HepG2 (cell line): Measurements from ENCODE around the gene ARTN. TPM values are rescaled to one million over a fixed set of nuclear protein-coding genes. Genes with fewer than 3 reads are reported as not detected.
A peak's percentile ranks its signal among the peaks of the same experiment; 100 is the strongest.

Experiments
- ATAC-seq: fragments of 200-7000 bp; cut with Tn5 transposase; 3 replicates; pipeline ENCODE4 v1.9.1; 2020; ENCODE audit warnings: mild to moderate bottlenecking, moderate library complexity
- BruUV-seq: library from RNA; stranded (reverse); fragments of 400-500 nt; replicated peaks from 2 replicates; lab custom pipeline; 2021; lab: Mats Ljungman, UMichigan
- CTCF ChIA-PET: fragments of 300-600 bp; formaldehyde crosslinking; extraction: SDS; loops from one replicate; lab custom pipeline; 2021; ENCODE audit warnings: low total read pairs, inconsistent platforms, low intra/inter-chr PET ratio; lab: Yijun Ruan, JAX
- POLR2A ChIA-PET: fragments of 350-600 bp; sonication (Branson Sonifier 250); formaldehyde crosslinking; loops from one replicate; lab custom pipeline; 2020; ENCODE audit warnings: antibody characterized with exemption, inconsistent platforms; lab: Yijun Ruan, JAX
- DNase-seq: peaks from one replicate; pipeline ENCODE4 v3.0.0-alpha.2; 2015; ENCODE audit warnings: low spot score
- FAIRE-seq: peaks from 3 replicates; lab custom pipeline; 2011; peaks lifted over from hg19 to GRCh38; lab: Jason Lieb, UNC
- H2AFZ ChIP-seq: one replicate; pipeline ENCODE4 v1.6.1; 2011; ENCODE audit warnings: low read length, inconsistent platforms
- H3K27ac ChIP-seq: fragments of 300-600 bp; 3 replicates; pipeline ENCODE4 v1.8.0; 2011; ENCODE audit warnings: mixed run types, mild to moderate bottlenecking, mixed read lengths, low read length, inconsistent platforms; ENCODE audit not compliant: insufficient read depth; ENCODE audit errors: extremely low read length
- H3K27me3 ChIP-seq, 2 experiments: fragments of 200-600 bp in 1 of 2; 2 replicates in 1 of 2; 3 replicates in 1 of 2; pipeline versions ENCODE4 v1.6.0 to v1.8.0; 2011; ENCODE audit warnings: low read length in 2 of 2, mild to moderate bottlenecking in 2 of 2, moderate library complexity in 2 of 2, inconsistent platforms in 1 of 2; ENCODE audit not compliant: insufficient read depth in 2 of 2, control insufficient read depth in 1 of 2
- H3K36me3 ChIP-seq, 2 experiments: fragments of 200-600 bp in 1 of 2; replicated peaks in 1 of 2; 2 replicates in 1 of 2; 3 replicates in 1 of 2; pipeline versions ENCODE4 v1.5.1 to v1.8.0; 2011; ENCODE audit warnings: low read length in 2 of 2, inconsistent platforms in 1 of 2; ENCODE audit not compliant: insufficient read depth in 2 of 2, control insufficient read depth in 1 of 2
- H3K4me1 ChIP-seq: 2 replicates; pipeline ENCODE4 v1.5.1; 2012; ENCODE audit warnings: low read length, inconsistent platforms; ENCODE audit not compliant: insufficient read depth
- H3K4me2 ChIP-seq: 2 replicates; pipeline ENCODE4 v1.6.0; 2011; ENCODE audit warnings: low read depth, low read length, inconsistent platforms
- H3K4me3 ChIP-seq, 3 experiments: fragments of 200-600 bp in 1 of 3; sonication (generic), shearing (Covaris generic) in 1 of 3; replicated peaks in 1 of 3; 2 replicates each; pipeline ENCODE4 v1.5.1; 2011 to 2016; ENCODE audit warnings: low read length in 3 of 3, inconsistent platforms in 2 of 3, low read depth in 2 of 3, mild to moderate bottlenecking in 2 of 3, control low read depth in 1 of 3, mixed read lengths in 1 of 3; ENCODE audit not compliant: insufficient read depth in 1 of 3
- H3K79me2 ChIP-seq: one replicate; pipeline ENCODE4 v1.6.1; 2011; ENCODE audit warnings: low read length, inconsistent platforms; ENCODE audit not compliant: insufficient read depth
- H3K9ac ChIP-seq: 2 replicates; pipeline ENCODE4 v1.6.0; 2011; ENCODE audit warnings: mild to moderate bottlenecking, low read depth, low read length, inconsistent platforms; ENCODE audit not compliant: insufficient read depth
- H3K9me3 ChIP-seq: 2 replicates; pipeline ENCODE4 v1.5.1; 2012; ENCODE audit warnings: mild to moderate bottlenecking, low read length
- H4K20me1 ChIP-seq: 2 replicates; pipeline ENCODE4 v1.6.0; 2011; ENCODE audit warnings: inconsistent platforms, mild to moderate bottlenecking, low read length, moderate library complexity; ENCODE audit not compliant: insufficient read depth
- CAMTA2 ChIP-seq: sonication (generic); formaldehyde crosslinking; IDR thresholded peaks from 2 replicates; pipeline ENCODE4 v1.4.0; 2020; ENCODE audit warnings: mild to moderate bottlenecking, missing genetic modification reagents, borderline replicate concordance
- NCOA1 ChIP-seq: sonication (generic); formaldehyde crosslinking; IDR thresholded peaks from 2 replicates; pipeline ENCODE4 v1.9.0; 2021; ENCODE audit warnings: missing genetic modification reagents
- PITX1 ChIP-seq: sonication (generic); formaldehyde crosslinking; IDR thresholded peaks from 2 replicates; pipeline ENCODE4 v1.5.1; 2020; ENCODE audit warnings: mild to moderate bottlenecking, missing genetic modification reagents
- SMYD3 ChIP-seq: sonication (generic); formaldehyde crosslinking; IDR thresholded peaks from 2 replicates; pipeline ENCODE4 v1.8.1; 2023; ENCODE audit warnings: mild to moderate bottlenecking, missing genetic modification reagents
- TBL1XR1 ChIP-seq: fragments of 150-350 bp; IDR thresholded peaks from 2 replicates; pipeline ENCODE4 v1.6.1; 2014; ENCODE audit warnings: borderline replicate concordance, low read length; ENCODE audit not compliant: partially characterized antibody
- TCF7 ChIP-seq: sonication (generic); IDR thresholded peaks from 2 replicates; pipeline ENCODE4 v1.6.1; 2016; ENCODE audit warnings: antibody characterized with exemption, low read depth
- ZEB1 ChIP-seq: IDR thresholded peaks from 2 replicates; pipeline ENCODE4 v1.6.1; 2012; ENCODE audit warnings: mild to moderate bottlenecking, low read depth, inconsistent platforms; ENCODE audit not compliant: insufficient replicate concordance
- ZNF225 ChIP-seq: sonication (generic); formaldehyde crosslinking; IDR thresholded peaks from 2 replicates; pipeline ENCODE4 v1.4.0; 2020; ENCODE audit warnings: mild to moderate bottlenecking, missing genetic modification reagents
- ZNF235 ChIP-seq: sonication (generic); formaldehyde crosslinking; IDR thresholded peaks from 2 replicates; pipeline ENCODE4 v1.8.1; 2023; ENCODE audit warnings: mild to moderate bottlenecking, missing genetic modification reagents, borderline replicate concordance
- ZNF264 ChIP-seq: sonication (generic); formaldehyde crosslinking; IDR thresholded peaks from 2 replicates; pipeline ENCODE4 v1.4.0; 2020; ENCODE audit warnings: missing genetic modification reagents
- ZNF33B ChIP-seq: sonication (generic); formaldehyde crosslinking; IDR thresholded peaks from 2 replicates; pipeline ENCODE4 v1.5.1; 2020; ENCODE audit warnings: mild to moderate bottlenecking, missing genetic modification reagents
- ZNF550 ChIP-seq: sonication (generic); formaldehyde crosslinking; IDR thresholded peaks from 2 replicates; pipeline ENCODE4 v1.4.0; 2020; ENCODE audit warnings: mild to moderate bottlenecking, missing genetic modification reagents, borderline replicate concordance
- WGBS: methylation state at CpG from one replicate; pipeline ENCODE4 v1.1.6; 2017; ENCODE audit warnings: low lambda C conversion rate; 5-methylcytosine and 5-hydroxymethylcytosine counted together
- in situ Hi-C: cut with HindIII; loops from 2 replicates; pipeline ENCODE4 v1.10.0; 2017; ENCODE audit warnings: low pct_unique_long_range_greater_than_20kb; ENCODE audit not compliant: extremely low pct_ligation_motif_present
- intact Hi-C: fragments of 100-400 bp; cut with micrococcal nuclease; formaldehyde crosslinking; loops from one replicate; pipeline ENCODE4 v1.10.0; 2022; ENCODE audit not compliant: unreplicated experiment
- polyA plus RNA-seq, 8 experiments: library from polyadenylated mRNA; depleted of rRNA in 3 of 8; stranded (reverse) in 7 of 8; unstranded in 1 of 8; fragments of >200 nt; fragmentation: Illumina TruSeq in 4 of 8; extraction: Trizol in 4 of 8; gene quantifications; 2 replicates each; pipeline versions ENCODE4 v1.2.1 to v1.2.3, GENCODE V29; 2011 to 2016; ENCODE audit warnings: low read depth in 4 of 8, missing spikeins in 1 of 8, mixed read lengths in 1 of 8; ENCODE audit not compliant: insufficient read depth in 1 of 8
- total RNA-seq, 5 experiments: library from RNA; depleted of rRNA; stranded (reverse); fragments of >200 nt; fragmentation: Illumina TruSeq; extraction: Trizol; gene quantifications; 2 replicates each; pipeline ENCODE4 v1.2.3, GENCODE V29; 2016; ENCODE audit warnings: low read depth in 1 of 5
- TF ChIP-seq, protein P1 (sequence below): sonication (generic); formaldehyde crosslinking; IDR thresholded peaks from 2 replicates; pipeline ENCODE4 v1.4.0; 2020; ENCODE audit warnings: mild to moderate bottlenecking, missing genetic modification reagents
- TF ChIP-seq, protein P2 (sequence below): sonication (generic); formaldehyde crosslinking; IDR thresholded peaks from 2 replicates; pipeline ENCODE4 v1.4.0; 2020; ENCODE audit warnings: missing genetic modification reagents
- TF ChIP-seq, protein P3 (sequence below): sonication (generic); formaldehyde crosslinking; IDR thresholded peaks from 2 replicates; pipeline ENCODE4 v1.8.1; 2023; ENCODE audit warnings: mild to moderate bottlenecking, inconsistent platforms, moderate library complexity, missing genetic modification reagents, borderline replicate concordance
- TF ChIP-seq, protein P4 (sequence below): sonication (generic); formaldehyde crosslinking; IDR thresholded peaks from 2 replicates; pipeline ENCODE4 v1.8.0; 2022; ENCODE audit warnings: mild to moderate bottlenecking, missing genetic modification reagents, moderate library complexity
- TF ChIP-seq, protein P5 (sequence below): sonication (generic); formaldehyde crosslinking; IDR thresholded peaks from 2 replicates; pipeline ENCODE4 v1.8.0; 2022; ENCODE audit warnings: mild to moderate bottlenecking, missing genetic modification reagents; ENCODE audit not compliant: insufficient replicate concordance

The ARTN gene
- total and polyA plus RNA-seq, 2 of the 13 experiments (the other 11 are each of a cell fraction or from before 2014, with no cell fraction given) = 0.11 to 0.62 TPM

DNA sequence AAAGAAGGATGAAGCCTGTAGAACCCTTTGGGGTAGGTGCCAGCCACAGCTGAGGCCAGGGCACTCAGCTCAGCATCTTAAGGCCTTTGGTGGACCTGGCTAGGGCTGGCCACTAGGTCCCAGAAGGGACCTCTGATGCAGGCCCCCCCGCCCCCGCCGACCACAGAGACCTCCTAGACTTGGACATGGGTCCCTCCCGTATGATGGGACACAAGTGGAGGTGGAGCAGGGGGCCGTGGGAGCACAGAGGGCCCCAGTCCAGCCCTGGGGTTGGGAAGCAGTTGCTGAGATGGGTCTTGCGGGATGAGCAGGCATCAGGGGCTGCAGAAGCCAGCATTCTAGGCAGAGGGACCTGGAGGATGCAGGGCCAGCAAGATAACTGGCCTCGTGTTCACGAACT is 48.6 kb downstream of the ARTN start:
- Histone ChIP-seq H3K27ac (no peak overlapping the region), H4K20me1 (no peaks in the 10 kb centered on the region), H3K9ac (no peak overlapping the region), H3K36me3 (peaks cover 17 to 40% of the 10 kb centered on the region in 2 experiments; a peak in 4 of 5 replicates), H3K27me3 (no peaks in the 10 kb centered on the region), H3K4me1 (peaks cover 73% of the 10 kb centered on the region), H3K79me2 (peaks cover 35% of the 10 kb centered on the region), H3K4me2 (peak overlapping the region; percentile 12; the same call in 1 of the 2 replicates), H3K9me3 (no peaks in the 10 kb centered on the region), H3K4me3 (no peak overlapping the region), H2AFZ (no peak overlapping the region)
- CTCF ChIA-PET = no interaction called here
- ATAC-seq (no peak), DNase-seq (no peak), FAIRE-seq (no peak)
- POLR2A ChIA-PET = interaction anchor here (1.0 kb wide), 1 partner anchor 12 kb away, joined by 3 read pairs; the partner anchor contains the start of gene DPH2
- TF ChIP-seq CAMTA2 = no peak
- no peak for TF ChIP-seq ZNF225 (CRISPR knock-in tag)
- TF ChIP-seq ZNF33B (CRISPR knock-in tag) = no peak
- TF ChIP-seq ZNF235 (CRISPR knock-in tag) = no peak
- no peak for TF ChIP-seq ZNF550 (CRISPR knock-in tag)
- TF ChIP-seq, protein P1, sequence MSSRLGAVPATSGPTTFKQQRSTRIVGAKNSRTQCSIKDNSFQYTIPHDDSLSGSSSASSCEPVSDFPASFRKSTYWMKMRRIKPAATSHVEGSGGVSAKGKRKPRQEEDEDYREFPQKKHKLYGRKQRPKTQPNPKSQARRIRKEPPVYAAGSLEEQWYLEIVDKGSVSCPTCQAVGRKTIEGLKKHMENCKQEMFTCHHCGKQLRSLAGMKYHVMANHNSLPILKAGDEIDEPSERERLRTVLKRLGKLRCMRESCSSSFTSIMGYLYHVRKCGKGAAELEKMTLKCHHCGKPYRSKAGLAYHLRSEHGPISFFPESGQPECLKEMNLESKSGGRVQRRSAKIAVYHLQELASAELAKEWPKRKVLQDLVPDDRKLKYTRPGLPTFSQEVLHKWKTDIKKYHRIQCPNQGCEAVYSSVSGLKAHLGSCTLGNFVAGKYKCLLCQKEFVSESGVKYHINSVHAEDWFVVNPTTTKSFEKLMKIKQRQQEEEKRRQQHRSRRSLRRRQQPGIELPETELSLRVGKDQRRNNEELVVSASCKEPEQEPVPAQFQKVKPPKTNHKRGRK = no peak
- TF ChIP-seq SMYD3 (CRISPR knock-in tag) = no peak
- TF ChIP-seq PITX1 = no peak
- no peak for TF ChIP-seq ZNF264 (CRISPR knock-in tag)
- no peak for TF ChIP-seq TBL1XR1
- TF ChIP-seq, protein P2, sequence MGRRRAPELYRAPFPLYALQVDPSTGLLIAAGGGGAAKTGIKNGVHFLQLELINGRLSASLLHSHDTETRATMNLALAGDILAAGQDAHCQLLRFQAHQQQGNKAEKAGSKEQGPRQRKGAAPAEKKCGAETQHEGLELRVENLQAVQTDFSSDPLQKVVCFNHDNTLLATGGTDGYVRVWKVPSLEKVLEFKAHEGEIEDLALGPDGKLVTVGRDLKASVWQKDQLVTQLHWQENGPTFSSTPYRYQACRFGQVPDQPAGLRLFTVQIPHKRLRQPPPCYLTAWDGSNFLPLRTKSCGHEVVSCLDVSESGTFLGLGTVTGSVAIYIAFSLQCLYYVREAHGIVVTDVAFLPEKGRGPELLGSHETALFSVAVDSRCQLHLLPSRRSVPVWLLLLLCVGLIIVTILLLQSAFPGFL (CRISPR knock-in tag) = no peak
- TF ChIP-seq, protein P3, sequence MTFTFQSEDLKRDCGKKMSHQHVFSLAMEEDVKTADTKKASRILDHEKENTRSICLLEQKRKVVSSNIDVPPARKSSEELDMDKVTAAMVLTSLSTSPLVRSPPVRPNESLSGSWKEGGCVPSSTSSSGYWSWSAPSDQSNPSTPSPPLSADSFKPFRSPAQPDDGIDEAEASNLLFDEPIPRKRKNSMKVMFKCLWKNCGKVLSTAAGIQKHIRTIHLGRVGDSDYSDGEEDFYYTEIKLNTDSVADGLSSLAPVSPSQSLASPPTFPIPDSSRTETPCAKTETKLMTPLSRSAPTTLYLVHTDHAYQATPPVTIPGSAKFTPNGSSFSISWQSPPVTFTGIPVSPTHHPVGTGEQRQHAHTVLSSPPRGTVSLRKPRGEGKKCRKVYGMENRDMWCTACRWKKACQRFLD (CRISPR knock-in tag) = no peak
- no peak for TF ChIP-seq ZEB1
- TF ChIP-seq TCF7 = no peak
- TF ChIP-seq NCOA1 (CRISPR knock-in tag) = no peak
- TF ChIP-seq, protein P4, sequence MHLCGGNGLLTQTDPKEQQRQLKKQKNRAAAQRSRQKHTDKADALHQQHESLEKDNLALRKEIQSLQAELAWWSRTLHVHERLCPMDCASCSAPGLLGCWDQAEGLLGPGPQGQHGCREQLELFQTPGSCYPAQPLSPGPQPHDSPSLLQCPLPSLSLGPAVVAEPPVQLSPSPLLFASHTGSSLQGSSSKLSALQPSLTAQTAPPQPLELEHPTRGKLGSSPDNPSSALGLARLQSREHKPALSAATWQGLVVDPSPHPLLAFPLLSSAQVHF (CRISPR knock-in tag) = no peak
- TF ChIP-seq, protein P5, sequence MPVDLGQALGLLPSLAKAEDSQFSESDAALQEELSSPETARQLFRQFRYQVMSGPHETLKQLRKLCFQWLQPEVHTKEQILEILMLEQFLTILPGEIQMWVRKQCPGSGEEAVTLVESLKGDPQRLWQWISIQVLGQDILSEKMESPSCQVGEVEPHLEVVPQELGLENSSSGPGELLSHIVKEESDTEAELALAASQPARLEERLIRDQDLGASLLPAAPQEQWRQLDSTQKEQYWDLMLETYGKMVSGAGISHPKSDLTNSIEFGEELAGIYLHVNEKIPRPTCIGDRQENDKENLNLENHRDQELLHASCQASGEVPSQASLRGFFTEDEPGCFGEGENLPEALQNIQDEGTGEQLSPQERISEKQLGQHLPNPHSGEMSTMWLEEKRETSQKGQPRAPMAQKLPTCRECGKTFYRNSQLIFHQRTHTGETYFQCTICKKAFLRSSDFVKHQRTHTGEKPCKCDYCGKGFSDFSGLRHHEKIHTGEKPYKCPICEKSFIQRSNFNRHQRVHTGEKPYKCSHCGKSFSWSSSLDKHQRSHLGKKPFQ = no peak
- no TSS peak for BruUV-seq
- intact Hi-C loops (no loop called here), in situ Hi-C loops (no loop called here)
- 90% methylated on average over 7 of the region's 8 CpGs for WGBS
